Neuron (in vitro differentiated cells): ENCODE data around the gene C16orf74.

Experiments used
- H2AFZ ChIP-seq: one replicate; pipeline ENCODE4 v1.6.1; 2013; ENCODE audit warnings: low read depth, mild to moderate bottlenecking, inconsistent platforms, low read length, moderate library complexity
- H3K27me3 ChIP-seq: one replicate; pipeline ENCODE4 v1.6.1; 2013; ENCODE audit warnings: low read length; ENCODE audit not compliant: insufficient read depth
- H3K36me3 ChIP-seq: one replicate; pipeline ENCODE4 v1.6.1; 2013; ENCODE audit warnings: low read length; ENCODE audit not compliant: insufficient read depth
- H3K4me1 ChIP-seq: one replicate; pipeline ENCODE4 v1.6.1; 2013; ENCODE audit warnings: low read length; ENCODE audit not compliant: insufficient read depth
- H3K4me3 ChIP-seq: 2 replicates; pipeline ENCODE4 v1.5.1; 2013; ENCODE audit warnings: mild to moderate bottlenecking, low read length, moderate library complexity
- H3K9me3 ChIP-seq: one replicate; pipeline ENCODE4 v1.6.1; 2013; ENCODE audit warnings: low read length

The C16orf74 gene

DNA sequence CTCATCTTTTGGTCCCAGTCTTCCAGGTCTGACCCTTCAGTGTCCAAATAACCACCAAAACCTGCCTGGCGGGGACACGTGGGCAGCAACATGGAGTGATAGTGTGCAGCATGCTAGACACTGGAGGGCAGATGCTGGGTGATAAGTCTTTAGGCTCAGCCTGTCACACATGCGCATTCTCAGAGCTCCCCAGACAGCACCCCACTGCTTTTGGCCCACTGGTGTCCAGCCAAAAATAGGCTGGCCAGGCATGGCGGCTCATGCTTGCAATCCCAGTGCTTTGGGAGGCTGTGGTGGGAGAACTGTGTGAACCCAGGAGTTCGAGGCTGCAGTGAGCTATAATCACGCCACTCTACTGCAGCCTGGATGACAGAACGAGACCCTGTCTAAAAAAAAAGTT is 74.4 kb downstream of the C16orf74 start:
- Histone ChIP-seq H3K9me3 (no peaks in the 10 kb centered on the region), H3K36me3 (peaks cover 91% of the 10 kb centered on the region), H3K4me1 (no peaks in the 10 kb centered on the region), H2AFZ (no peak overlapping the region), H3K4me3 (no peak overlapping the region), H3K27me3 (no peaks in the 10 kb centered on the region)

DNA sequence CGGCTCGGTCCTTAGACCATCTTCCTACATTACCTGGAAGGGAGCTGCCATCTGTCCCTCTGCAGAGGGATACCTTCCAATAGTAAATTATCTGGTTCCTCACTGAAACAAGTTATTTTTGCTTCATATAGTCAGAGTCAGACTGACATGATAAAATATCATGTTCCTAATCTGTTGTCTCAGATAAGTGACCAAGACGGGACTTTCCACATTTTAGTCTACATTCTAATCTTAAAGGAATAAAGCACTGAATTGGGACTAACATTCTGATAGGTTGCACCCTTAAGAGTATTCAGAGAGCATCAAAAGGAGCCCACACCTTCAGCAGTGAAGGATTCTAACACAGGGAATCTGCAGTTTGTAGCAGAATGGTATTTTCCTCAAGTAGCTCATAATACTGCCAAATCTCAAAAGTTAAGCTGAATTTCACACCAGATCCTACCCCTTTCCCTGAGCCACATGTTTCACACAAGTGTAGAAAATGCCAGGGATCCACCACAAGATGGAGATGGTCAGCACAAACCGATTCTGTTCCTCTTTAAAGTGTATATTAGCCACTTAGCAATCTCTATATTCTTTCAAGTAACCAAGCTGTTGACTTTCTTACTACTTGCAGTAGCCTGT is 75.5 kb downstream of the C16orf74 start:
- Histone ChIP-seq H3K36me3 (peaks cover 86% of the 10 kb centered on the region), H3K27me3 (no peaks in the 10 kb centered on the region), H3K4me3 (no peak overlapping the region), H3K4me1 (no peaks in the 10 kb centered on the region), H2AFZ (no peak overlapping the region), H3K9me3 (no peaks in the 10 kb centered on the region)

DNA sequence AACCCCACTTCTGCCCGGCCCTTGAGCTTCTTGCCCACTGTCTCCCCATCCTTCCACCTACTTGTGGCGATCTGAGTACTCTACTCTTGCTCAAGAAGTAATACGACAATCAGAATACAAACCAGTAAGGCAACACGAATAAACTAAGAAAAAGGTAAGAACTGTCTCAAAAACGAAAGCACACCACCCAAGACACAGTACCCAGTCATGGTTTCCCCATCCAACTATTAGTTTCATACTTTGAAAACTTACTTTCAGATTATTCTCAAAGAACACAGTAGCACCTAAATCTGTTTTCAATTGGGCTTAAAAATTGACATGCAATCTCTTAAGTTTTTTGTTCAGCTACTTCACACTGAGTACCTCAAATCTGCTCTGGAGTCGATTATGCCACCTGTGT is 76.1 kb downstream of the C16orf74 start:
- Histone ChIP-seq H3K36me3 (peaks cover 83% of the 10 kb centered on the region), H2AFZ (no peak overlapping the region), H3K27me3 (no peaks in the 10 kb centered on the region), H3K9me3 (no peaks in the 10 kb centered on the region), H3K4me3 (no peak overlapping the region), H3K4me1 (no peaks in the 10 kb centered on the region)

DNA sequence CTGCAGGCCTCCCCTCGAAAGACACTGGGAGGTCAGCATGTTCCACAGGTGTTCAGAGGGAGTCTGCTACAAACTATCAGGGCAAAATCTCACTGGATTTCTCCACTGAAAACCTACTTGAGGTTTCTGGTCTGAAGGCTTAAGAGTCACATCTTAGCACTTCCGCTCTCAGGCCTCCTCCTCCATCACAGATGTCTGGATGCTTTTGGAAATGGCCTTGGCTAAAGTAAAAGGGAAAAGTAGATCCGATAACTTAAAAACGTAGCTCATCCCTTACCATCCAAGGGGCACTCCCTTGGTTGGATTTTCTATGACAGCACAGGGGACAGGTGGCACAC is 76.5 kb downstream of the C16orf74 start:
- peaks cover 85% of the 10 kb centered on the region for H3K36me3 ChIP-seq
- H3K4me3 ChIP-seq, result no peak overlapping the region

DNA sequence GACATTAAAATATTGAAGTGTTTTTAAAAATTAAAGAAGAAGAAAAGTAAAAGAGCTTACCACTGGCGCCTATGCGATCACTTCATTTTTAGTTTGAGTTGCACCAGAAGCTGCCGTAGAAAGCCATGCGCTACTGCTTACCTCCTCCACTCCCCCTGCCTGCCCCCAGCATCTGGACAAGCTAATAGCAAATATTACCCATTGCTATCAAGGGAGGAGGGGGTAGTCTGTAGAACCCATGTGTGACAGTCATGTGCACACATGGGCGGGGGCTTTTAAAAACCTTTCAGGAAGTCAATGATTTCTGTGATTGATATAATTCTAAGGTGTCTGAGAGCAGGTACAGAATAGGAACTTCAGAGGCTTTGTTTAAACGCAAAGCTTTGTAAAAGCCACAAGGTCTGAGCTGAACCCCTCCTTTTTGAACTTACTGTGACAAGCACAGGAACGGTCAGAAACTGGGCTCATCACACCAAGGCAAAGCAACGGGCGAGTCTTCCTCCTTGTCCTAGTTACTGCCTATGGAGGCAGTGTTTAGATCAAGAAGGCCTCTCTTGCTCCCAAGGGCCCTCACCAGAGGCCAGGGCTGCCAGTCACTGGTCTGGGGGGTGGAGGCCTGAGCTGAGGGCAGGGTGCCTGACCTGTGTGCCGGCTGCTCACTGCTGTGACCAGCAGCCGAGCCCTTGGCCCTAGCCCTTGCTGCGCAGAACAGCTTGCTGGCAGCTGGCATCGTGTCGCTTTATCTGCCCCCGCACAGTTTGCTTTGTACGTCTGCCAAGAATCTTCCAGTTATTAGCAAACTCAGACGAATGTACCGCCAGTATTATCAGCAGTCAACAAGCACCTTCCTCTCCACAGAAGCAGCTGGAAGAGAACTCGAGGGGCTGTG is 77.1 kb downstream of the C16orf74 start:
- no peaks in the 10 kb centered on the region for H3K27me3 ChIP-seq
- peaks cover 85% of the 10 kb centered on the region for H3K36me3 ChIP-seq
- no peaks in the 10 kb centered on the region for H3K9me3 ChIP-seq

More for the DNA sequence above, 76.5 kb downstream of the C16orf74 start:
- H2AFZ ChIP-seq, result no peak overlapping the region
- no peaks in the 10 kb centered on the region for H3K9me3 ChIP-seq
- no peaks in the 10 kb centered on the region for H3K4me1 ChIP-seq
- H3K27me3 ChIP-seq, result no peaks in the 10 kb centered on the region

DNA sequence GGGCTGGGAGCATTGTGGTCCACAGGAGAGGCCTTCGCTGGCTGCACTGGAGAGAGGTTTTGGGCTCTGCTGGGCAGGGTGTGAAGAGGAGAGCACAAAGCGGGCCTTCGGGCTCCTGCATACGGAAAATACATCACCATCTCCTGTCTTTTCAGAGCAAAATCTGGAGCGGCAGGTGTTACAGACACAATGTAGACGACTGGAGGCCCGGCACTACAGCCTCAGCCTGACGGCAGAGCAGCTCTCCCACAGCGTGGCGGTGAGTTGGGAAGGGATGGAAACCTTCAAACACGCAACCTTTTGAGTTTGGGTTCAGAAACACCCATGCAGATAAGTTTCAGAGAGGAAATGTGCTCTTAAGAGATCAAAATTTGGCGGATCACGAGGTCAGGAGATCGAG is 80.1 kb downstream of the C16orf74 start:
- Histone ChIP-seq H3K4me3 (no peak overlapping the region), H3K27me3 (no peaks in the 10 kb centered on the region), H2AFZ (no peak overlapping the region), H3K36me3 (peaks cover 87% of the 10 kb centered on the region), H3K9me3 (no peaks in the 10 kb centered on the region), H3K4me1 (no peaks in the 10 kb centered on the region)

More for the DNA sequence above, 77.1 kb downstream of the C16orf74 start:
- Histone ChIP-seq H2AFZ (no peak overlapping the region), H3K4me3 (no peak overlapping the region), H3K4me1 (no peaks in the 10 kb centered on the region)

DNA sequence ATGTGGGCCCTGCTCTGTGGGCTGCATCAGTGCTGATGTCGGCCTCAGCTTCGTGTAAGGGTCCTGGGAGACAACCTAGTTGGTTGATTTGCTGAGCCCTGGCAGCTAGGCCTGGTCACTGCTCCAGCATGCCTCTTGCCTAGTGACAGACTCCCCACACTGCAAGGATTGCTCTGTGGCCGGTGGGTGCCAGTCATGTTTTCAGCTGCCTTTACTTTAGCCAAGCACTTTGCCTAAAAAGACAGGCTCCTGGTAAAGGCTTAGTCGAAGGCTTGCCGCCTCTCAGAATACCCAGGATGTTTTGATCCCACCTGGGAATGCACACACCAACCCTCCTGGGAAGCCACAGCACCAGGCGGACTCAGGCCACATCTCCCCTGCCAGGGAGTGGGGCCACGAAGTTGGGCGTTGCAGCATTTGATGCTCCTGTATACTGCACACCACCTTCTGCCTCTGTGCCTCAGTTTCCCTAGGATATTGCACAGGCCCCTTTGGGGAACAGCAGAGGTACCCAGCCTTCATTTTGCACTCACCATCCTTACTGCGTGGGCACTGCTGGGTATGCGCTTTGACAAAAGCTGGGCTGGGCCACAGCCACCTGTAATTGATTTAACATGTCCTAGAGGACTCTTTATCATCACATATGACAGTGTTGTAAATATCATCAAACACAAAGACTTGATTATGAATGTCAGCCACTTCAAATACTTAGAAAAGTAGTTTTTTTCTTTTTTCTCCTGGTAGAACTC is 82.0 kb downstream of the C16orf74 start:
- Histone ChIP-seq H3K4me3 (no peak overlapping the region), H3K36me3 (peaks cover 89% of the 10 kb centered on the region), H2AFZ (no peak overlapping the region), H3K4me1 (no peaks in the 10 kb centered on the region), H3K9me3 (no peaks in the 10 kb centered on the region), H3K27me3 (no peaks in the 10 kb centered on the region)

DNA sequence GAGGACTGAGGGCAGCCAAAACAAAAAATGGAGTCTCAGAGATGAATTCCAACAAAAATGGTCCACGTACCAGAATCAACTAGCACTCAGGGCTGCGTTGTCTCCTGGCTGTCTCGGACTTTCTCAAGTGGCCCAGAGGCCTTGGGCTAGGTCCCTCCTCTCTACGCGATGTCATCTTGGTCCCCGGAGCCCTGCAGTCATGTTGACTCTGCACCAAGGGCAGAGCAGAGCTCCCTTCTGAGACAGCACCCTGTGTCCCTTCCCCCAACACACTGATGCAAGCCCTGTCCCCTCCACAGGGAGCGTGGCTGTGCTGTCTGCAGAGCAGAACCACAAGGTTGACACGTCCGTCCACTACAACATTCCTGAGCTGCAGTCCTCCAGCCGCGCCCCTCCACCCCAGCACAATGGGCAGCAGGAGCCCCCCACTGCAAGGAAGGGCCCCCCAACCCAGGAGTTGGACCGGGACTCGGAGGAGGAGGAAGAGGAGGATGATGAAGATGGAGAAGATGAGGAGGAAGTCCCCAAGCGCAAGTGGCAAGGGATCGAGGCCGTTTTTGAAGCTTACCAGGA is 83.0 kb downstream of the C16orf74 start:
- H3K36me3 ChIP-seq, result peaks cover 90% of the 10 kb centered on the region

DNA sequence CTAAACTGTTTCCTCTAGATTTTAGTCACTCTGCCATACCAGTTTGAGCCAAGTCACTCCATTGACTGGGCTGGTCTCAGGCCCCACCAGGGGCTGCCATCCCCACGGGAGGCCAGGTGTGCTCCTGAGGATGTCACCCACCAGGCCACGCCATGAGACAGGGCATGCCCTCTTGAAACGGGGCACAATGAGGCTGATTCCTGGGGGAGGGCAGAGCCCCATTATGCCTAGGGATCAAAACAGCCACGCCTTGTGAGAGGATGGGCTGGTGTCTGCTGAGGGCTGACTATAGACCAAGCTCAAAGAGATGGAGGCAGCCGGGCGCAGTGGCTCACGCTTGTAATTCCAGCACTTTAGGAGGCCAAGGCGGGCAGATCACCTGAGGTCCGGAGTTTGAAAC is 83.6 kb downstream of the C16orf74 start:
- Histone ChIP-seq H3K36me3 (peaks cover 83% of the 10 kb centered on the region), H3K4me3 (no peak overlapping the region), H3K27me3 (no peaks in the 10 kb centered on the region), H2AFZ (no peak overlapping the region), H3K4me1 (peaks cover 13% of the 10 kb centered on the region), H3K9me3 (no peaks in the 10 kb centered on the region)

More for the DNA sequence above, 83.0 kb downstream of the C16orf74 start:
- no peaks in the 10 kb centered on the region for H3K27me3 ChIP-seq
- H3K9me3 ChIP-seq, result no peaks in the 10 kb centered on the region
- no peak overlapping the region for H2AFZ ChIP-seq
- peaks cover 7% of the 10 kb centered on the region for H3K4me1 ChIP-seq
- H3K4me3 ChIP-seq, result no peak overlapping the region

DNA sequence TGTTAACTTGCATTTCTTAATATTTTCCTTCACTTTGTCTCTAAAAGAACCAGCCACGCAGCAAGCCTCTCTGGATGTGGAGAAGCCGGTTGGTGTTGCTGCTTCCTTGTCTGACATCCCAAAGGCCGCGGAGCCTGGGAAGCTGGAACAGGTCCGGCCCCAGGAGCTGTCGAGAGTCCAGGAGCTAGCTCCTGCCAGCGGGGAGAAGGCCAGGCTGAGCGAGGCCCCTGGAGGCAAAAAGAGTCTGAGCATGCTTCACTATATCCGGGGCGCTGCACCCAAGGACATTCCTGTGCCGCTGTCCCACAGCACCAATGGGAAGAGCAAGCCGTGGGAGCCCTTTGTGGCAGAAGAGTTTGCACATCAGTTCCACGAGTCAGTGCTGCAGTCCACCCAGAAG is 85.0 kb downstream of the C16orf74 start:
- Histone ChIP-seq H3K27me3 (no peaks in the 10 kb centered on the region), H3K36me3 (peaks cover 72% of the 10 kb centered on the region)

DNA sequence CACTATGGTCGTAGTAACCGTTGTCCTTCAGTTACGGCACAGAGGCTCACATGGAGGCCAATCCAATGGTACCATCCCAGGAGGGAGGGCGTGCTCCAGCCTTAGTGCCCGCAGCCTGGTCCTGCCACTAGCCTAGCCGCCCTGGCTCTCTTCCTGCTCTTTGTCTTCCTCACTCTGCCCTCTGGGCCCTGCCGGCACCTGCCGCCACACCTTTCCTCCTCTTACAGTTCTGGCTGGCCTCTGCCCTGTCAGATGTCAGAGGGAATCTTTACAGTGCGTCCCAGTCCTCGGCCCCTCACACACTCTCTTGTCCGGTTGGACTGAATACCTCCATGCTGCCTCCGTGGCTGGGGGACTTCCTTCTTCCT is 85.5 kb downstream of the C16orf74 start:
- H3K36me3 ChIP-seq, result peaks cover 68% of the 10 kb centered on the region

More for the DNA sequence above, 85.0 kb downstream of the C16orf74 start:
- no peaks in the 10 kb centered on the region for H3K9me3 ChIP-seq
- H3K4me1 ChIP-seq, result peaks cover 27% of the 10 kb centered on the region
- H3K4me3 ChIP-seq, result no peak overlapping the region
- H2AFZ ChIP-seq, result no peak overlapping the region

DNA sequence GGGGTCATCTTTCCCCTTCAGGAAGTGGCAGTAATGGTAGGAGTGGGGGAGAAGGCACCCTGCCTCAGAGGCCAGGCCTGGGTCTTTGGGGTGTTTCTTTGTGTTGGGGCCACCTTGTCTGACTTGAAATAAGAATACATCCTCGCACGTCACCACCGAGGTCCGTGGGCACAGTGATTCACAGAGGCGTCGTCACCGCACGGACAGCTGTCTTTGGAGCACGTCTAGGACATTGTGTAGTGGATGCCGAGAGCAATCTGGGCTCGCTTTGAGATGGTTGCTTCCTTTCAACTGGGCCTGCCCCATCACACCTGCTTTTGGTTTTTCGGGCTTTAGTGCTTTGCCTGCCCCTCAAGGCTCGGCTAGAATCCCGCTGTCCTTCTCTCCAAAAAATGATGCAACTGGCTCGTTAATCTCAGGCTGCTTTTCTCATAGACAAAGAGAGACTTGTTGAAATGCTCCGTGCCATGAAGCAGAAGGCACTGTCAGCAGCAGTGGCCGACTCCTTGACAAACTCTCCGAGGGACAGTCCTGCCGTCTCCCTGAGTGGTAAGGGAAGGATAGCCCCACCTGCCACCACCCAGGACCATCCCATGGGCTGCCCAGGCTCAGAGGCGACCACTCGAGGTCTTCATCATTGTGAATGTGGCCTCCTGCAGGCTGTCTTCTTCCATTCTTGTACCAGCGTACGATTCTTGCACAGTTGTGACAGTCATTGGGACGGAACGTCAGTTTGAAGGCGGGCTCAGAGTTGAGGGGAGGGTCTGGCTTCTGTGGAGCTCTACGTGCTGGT is 86.1 kb downstream of the C16orf74 start:
- Histone ChIP-seq H3K36me3 (peaks cover 69% of the 10 kb centered on the region), H2AFZ (no peak overlapping the region), H3K27me3 (no peaks in the 10 kb centered on the region), H3K4me3 (no peak overlapping the region), H3K9me3 (no peaks in the 10 kb centered on the region), H3K4me1 (peaks cover 37% of the 10 kb centered on the region)

More for the DNA sequence above, 85.5 kb downstream of the C16orf74 start:
- H2AFZ ChIP-seq, result no peak overlapping the region
- H3K4me3 ChIP-seq, result no peak overlapping the region
- no peaks in the 10 kb centered on the region for H3K9me3 ChIP-seq
- no peaks in the 10 kb centered on the region for H3K27me3 ChIP-seq
- H3K4me1 ChIP-seq, result peaks cover 31% of the 10 kb centered on the region
